Endothelial cell of umbilical vein (primary cell): ENCODE measurements around the gene MESD.

Experiments
- EZH2 ChIP-seq: IDR thresholded peaks from 2 replicates; pipeline ENCODE4 v1.6.1; 2012; ENCODE audit warnings: borderline replicate concordance, low read depth, mild to moderate bottlenecking, moderate library complexity, low read length, inconsistent platforms; ENCODE audit not compliant: severe bottlenecking
- FOS ChIP-seq: IDR thresholded peaks from 2 replicates; pipeline ENCODE4 v1.6.1; 2011; ENCODE audit warnings: mild to moderate bottlenecking, low read length, moderate library complexity, borderline replicate concordance; ENCODE audit not compliant: insufficient read depth
- GATA2 ChIP-seq: IDR thresholded peaks from 2 replicates; pipeline ENCODE4 v1.7.0; 2011; ENCODE audit warnings: low read depth, mild to moderate bottlenecking, moderate library complexity, mixed read lengths, low read length; ENCODE audit not compliant: insufficient read length, insufficient read depth
- JUN ChIP-seq: IDR thresholded peaks from 2 replicates; pipeline ENCODE4 v1.6.1; 2011; ENCODE audit warnings: borderline replicate concordance, low read depth; ENCODE audit not compliant: insufficient read length, insufficient read depth
- POLR2A ChIP-seq: IDR thresholded peaks from 2 replicates; pipeline ENCODE4 v1.6.1; 2012; ENCODE audit warnings: low read depth, mild to moderate bottlenecking, control low read depth, low read length
- POLR2AphosphoS5 ChIP-seq: IDR thresholded peaks from 2 replicates; pipeline ENCODE4 v1.6.1; 2012; ENCODE audit warnings: low read depth, mild to moderate bottlenecking, control low read depth, low read length, moderate library complexity; ENCODE audit not compliant: insufficient read depth
- TF ChIP-seq, protein P1 (sequence below), 2 donors: IDR thresholded peaks; 1 replicate in 1 of 2; 2 replicates in 1 of 2; pipeline ENCODE4 v1.5.1; 2011; ENCODE audit warnings: low read length in 2 of 2, mild to moderate bottlenecking in 2 of 2, moderate library complexity in 2 of 2, control low read depth in 1 of 2, inconsistent platforms in 1 of 2, low read depth in 1 of 2; ENCODE audit not compliant: insufficient read depth in 1 of 2; ENCODE audit errors: extremely low read depth in 1 of 2
- TF ChIP-seq, protein P2 (sequence below): IDR thresholded peaks from 2 replicates; pipeline ENCODE4 v1.6.1; 2011; ENCODE audit not compliant: insufficient read depth, insufficient read length

DNA sequence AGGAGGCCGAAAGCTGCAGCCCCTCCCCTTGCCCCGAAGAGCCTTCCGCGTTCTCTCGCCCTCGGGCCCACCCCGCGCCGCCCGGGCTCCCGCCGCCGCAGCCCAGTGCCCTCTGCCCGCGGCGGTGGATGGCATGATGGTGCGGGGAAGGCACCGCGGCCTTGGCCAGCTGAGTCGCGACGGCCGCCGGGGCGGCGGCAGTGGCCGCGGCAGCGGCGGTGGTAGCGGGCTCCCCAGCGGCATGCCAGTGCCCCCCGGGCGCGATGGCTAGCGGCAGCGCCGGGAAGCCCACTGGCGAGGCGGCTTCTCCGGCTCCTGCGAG, 12.4 kb upstream of the MESD start:
- TF ChIP-seq, protein P1, sequence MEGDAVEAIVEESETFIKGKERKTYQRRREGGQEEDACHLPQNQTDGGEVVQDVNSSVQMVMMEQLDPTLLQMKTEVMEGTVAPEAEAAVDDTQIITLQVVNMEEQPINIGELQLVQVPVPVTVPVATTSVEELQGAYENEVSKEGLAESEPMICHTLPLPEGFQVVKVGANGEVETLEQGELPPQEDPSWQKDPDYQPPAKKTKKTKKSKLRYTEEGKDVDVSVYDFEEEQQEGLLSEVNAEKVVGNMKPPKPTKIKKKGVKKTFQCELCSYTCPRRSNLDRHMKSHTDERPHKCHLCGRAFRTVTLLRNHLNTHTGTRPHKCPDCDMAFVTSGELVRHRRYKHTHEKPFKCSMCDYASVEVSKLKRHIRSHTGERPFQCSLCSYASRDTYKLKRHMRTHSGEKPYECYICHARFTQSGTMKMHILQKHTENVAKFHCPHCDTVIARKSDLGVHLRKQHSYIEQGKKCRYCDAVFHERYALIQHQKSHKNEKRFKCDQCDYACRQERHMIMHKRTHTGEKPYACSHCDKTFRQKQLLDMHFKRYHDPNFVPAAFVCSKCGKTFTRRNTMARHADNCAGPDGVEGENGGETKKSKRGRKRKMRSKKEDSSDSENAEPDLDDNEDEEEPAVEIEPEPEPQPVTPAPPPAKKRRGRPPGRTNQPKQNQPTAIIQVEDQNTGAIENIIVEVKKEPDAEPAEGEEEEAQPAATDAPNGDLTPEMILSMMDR (IDR thresholded peaks at IDR 0.05; ENCODE audit: extremely low read depth in 1 of 2, insufficient read depth in 1 of 2, low read depth in 1 of 2, low read length in 2 of 2), result no peak
- TF ChIP-seq, protein P2, sequence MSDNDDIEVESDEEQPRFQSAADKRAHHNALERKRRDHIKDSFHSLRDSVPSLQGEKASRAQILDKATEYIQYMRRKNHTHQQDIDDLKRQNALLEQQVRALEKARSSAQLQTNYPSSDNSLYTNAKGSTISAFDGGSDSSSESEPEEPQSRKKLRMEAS, result no peak
- no peak for TF ChIP-seq EZH2
- TF ChIP-seq POLR2A, result no peak
- TF ChIP-seq POLR2AphosphoS5, result no peak
- TF ChIP-seq JUN, result no peak
- no peak for TF ChIP-seq GATA2
- no peak for TF ChIP-seq FOS
